Tibial nerve (tissue), 3 donors: ENCODE data around the gene SRD5A3.

Experiments
- POLR2A ChIP-seq, 2 donors: fragments of 450-650 bp; IDR thresholded peaks; one replicate each; pipeline ENCODE4 v1.6.1; 2017; ENCODE audit warnings: antibody characterized with exemption in 2 of 2, mild to moderate bottlenecking in 2 of 2, moderate library complexity in 2 of 2
- TF ChIP-seq, protein P1 (sequence below), 5 experiments: fragments of 200-600 bp in 3 of 5; fragments of 450-650 bp in 2 of 5; sonication (generic) in 3 of 5; IDR thresholded peaks; one replicate each; pipeline ENCODE4 v1.5.1; 2016 to 2019; ENCODE audit warnings: antibody characterized with exemption in 5 of 5, mild to moderate bottlenecking in 3 of 5, moderate library complexity in 2 of 5

DNA sequence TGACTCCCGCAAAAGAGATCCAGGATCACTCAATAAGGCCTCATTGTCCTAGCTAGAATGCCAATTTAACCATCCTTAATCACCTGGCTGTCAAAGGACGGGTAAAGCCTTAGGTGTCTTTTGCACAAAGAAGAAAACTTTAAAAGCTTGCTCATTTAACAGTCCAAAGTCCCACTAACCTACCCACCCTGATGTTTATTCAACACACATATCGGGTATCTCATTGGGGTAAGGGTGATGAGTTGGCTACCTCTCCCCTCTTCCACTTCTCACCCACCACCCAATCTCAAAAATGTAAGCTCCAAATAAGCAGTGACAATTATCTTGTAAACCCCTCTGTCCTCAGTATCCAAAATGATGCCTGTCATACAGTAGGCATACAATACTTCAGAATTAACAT is 988 bp upstream of the SRD5A3 start:
- TF ChIP-seq, protein P1, sequence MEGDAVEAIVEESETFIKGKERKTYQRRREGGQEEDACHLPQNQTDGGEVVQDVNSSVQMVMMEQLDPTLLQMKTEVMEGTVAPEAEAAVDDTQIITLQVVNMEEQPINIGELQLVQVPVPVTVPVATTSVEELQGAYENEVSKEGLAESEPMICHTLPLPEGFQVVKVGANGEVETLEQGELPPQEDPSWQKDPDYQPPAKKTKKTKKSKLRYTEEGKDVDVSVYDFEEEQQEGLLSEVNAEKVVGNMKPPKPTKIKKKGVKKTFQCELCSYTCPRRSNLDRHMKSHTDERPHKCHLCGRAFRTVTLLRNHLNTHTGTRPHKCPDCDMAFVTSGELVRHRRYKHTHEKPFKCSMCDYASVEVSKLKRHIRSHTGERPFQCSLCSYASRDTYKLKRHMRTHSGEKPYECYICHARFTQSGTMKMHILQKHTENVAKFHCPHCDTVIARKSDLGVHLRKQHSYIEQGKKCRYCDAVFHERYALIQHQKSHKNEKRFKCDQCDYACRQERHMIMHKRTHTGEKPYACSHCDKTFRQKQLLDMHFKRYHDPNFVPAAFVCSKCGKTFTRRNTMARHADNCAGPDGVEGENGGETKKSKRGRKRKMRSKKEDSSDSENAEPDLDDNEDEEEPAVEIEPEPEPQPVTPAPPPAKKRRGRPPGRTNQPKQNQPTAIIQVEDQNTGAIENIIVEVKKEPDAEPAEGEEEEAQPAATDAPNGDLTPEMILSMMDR (IDR thresholded peaks at IDR 0.05), result no peak
- no peak for TF ChIP-seq POLR2A (IDR thresholded peaks at IDR 0.05)
